ENCODE data around the gene KCNMA1. TPM values are rescaled to one million over a fixed set of nuclear protein-coding genes. Genes with fewer than 3 reads are reported as not detected.

Gene KCNMA1
- total and polyA plus RNA-seq, 8 donors = 0.92 to 155 (median 54.3) TPM

DNA sequence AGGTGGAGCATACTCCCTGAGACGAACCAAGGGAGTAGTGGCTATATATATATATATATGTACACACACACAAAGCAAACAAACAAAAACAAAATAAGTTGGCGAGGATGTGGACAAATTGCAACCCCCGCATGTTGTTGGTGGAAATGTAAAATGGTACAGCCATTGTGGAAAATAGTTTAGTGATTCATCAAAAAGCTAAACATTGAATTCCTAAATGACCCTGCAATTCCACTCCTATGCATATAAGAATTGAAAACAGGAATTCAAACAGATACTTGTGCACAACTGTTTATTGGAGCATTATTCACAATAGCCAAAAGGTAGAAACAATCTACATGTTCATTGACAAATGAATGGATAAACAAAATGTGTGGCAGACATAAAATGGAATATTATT is 407.9 kb downstream of the KCNMA1 start:
- intact Hi-C loops (cut with DNase I; ENCODE audit: low total_unique reads) = no loop called here
- Histone ChIP-seq H3K27me3 (no peaks in the 10 kb centered on the region), H3K4me1 (peaks cover 0 to 26% (median 8%) of the 10 kb centered on the region in 4 donors), H3K9me3 (no peaks in the 10 kb centered on the region), H3K27ac (peak overlapping the region in 1 of 5 donors; percentile 43), H3K36me3 (no peaks in the 10 kb centered on the region), H3K4me3 (no peak overlapping the region)
- 85 to 95% (median 92%) methylated on average over 3 of the region's 3 CpGs for whole genome bisulfite sequencing, 5 donors
- TF ChIP-seq, protein P1, sequence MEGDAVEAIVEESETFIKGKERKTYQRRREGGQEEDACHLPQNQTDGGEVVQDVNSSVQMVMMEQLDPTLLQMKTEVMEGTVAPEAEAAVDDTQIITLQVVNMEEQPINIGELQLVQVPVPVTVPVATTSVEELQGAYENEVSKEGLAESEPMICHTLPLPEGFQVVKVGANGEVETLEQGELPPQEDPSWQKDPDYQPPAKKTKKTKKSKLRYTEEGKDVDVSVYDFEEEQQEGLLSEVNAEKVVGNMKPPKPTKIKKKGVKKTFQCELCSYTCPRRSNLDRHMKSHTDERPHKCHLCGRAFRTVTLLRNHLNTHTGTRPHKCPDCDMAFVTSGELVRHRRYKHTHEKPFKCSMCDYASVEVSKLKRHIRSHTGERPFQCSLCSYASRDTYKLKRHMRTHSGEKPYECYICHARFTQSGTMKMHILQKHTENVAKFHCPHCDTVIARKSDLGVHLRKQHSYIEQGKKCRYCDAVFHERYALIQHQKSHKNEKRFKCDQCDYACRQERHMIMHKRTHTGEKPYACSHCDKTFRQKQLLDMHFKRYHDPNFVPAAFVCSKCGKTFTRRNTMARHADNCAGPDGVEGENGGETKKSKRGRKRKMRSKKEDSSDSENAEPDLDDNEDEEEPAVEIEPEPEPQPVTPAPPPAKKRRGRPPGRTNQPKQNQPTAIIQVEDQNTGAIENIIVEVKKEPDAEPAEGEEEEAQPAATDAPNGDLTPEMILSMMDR (IDR thresholded peaks at IDR 0.05) = no peak
- TF ChIP-seq POLR2A (IDR thresholded peaks at IDR 0.05) (no peak), EP300 (IDR thresholded peaks at IDR 0.05) (no peak), POLR2AphosphoS5 (IDR thresholded peaks at IDR 0.05) (no peak)
- DNase-seq = no peak

GRCh38 chr10:77228559-77228958 is 409.0 kb downstream of the KCNMA1 start:
- Histone ChIP-seq H3K4me3 (no peak overlapping the region), H3K27me3 (no peaks in the 10 kb centered on the region), H3K27ac (peak overlapping the region in 1 of 5 donors; percentile 55), H3K4me1 (peaks cover 0 to 29% (median 8%) of the 10 kb centered on the region in 4 donors), H3K9me3 (no peaks in the 10 kb centered on the region), H3K36me3 (no peaks in the 10 kb centered on the region)
- peak in 1 of 2 donors; percentile 33 for DNase-seq
- intact Hi-C loops (cut with DNase I; ENCODE audit: low total_unique reads) = no loop called here
- no peak for TF ChIP-seq EP300 (IDR thresholded peaks at IDR 0.05)
- no peak for TF ChIP-seq POLR2A (IDR thresholded peaks at IDR 0.05)
- TF ChIP-seq POLR2AphosphoS5 (IDR thresholded peaks at IDR 0.05) = no peak
- TF ChIP-seq, protein P1 (IDR thresholded peaks at IDR 0.05) = no peak
- WGBS, 5 donors = 70 to 81% (median 78%) methylated on average over 5 of the region's 5 CpGs

DNA sequence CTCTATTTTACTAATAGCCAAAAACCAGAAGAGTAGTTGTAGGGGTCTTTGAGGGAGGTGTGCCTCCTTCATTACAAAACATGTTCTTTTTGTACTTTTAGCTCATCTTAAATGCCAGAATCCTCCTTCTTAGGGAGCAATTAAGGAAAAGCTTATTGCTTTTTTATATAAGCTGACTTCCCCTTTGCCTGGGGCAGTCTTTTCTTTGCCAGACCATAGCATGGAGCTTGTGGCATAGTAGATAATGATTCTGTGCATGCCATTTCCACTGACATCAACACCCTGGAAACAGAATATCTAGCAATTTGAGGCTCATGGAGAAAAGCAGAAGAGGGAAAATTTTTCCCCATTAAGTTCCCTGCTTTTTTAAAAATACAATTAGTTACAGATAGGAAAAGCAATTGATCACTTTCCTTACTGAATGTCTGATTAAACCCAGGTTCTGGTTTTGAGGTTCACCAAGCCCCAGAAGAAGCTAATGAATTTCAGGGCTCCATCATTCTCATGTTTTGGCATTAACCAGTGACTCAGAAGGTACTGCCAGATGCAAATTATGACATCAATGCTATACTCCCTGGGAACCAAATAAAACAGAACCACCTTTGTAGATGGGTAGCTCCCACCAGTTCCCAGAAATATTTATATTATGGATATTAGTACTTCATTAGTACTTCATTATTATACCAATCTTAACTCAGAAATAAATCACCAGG is 410.6 kb downstream of the KCNMA1 start:
- intact Hi-C loops (cut with DNase I; ENCODE audit: low total_unique reads) = no loop called here
- Histone ChIP-seq H3K4me3 (no peak overlapping the region), H3K27me3 (no peaks in the 10 kb centered on the region), H3K4me1 (peaks cover 0 to 29% (median 8%) of the 10 kb centered on the region in 4 donors), H3K36me3 (no peaks in the 10 kb centered on the region), H3K27ac (peak overlapping the region in 1 of 5 donors; percentile 55), H3K9me3 (no peaks in the 10 kb centered on the region)
- DNase-seq = no peak
- TF ChIP-seq EP300 (IDR thresholded peaks at IDR 0.05) = no peak
- no peak for TF ChIP-seq POLR2AphosphoS5 (IDR thresholded peaks at IDR 0.05)
- TF ChIP-seq POLR2A (IDR thresholded peaks at IDR 0.05) = no peak
- TF ChIP-seq, protein P1 (IDR thresholded peaks at IDR 0.05) = no peak

DNA sequence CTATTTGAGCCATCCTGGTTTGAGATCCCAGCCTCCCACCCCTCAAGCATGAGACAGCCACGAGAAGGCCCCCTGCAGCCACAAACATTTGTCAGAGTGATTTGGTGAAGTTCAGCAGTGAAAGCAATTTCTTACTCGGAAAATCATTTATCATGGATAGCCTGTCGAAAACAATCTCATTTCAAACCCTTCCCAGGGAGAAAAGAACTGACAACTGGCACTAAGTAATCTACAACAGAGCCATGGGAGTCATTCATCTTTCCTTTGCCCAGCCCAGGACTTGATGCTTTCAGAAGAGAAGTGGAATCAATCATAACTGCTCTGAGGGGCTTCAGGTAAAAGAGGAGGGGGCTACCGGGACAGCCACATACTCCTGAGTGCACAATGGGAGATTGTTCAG is 411.2 kb downstream of the KCNMA1 start:
- Histone ChIP-seq H3K4me1 (peaks cover 0 to 29% (median 8%) of the 10 kb centered on the region in 4 donors), H3K36me3 (no peaks in the 10 kb centered on the region), H3K4me3 (no peak overlapping the region), H3K27ac (peak overlapping the region in 1 of 5 donors; percentile 55), H3K9me3 (no peaks in the 10 kb centered on the region), H3K27me3 (no peaks in the 10 kb centered on the region)
- no peak for DNase-seq
- WGBS, 5 donors = 56 to 70% (median 63%) methylated on average over 4 of the region's 4 CpGs
- intact Hi-C loops (cut with DNase I; ENCODE audit: low total_unique reads) = no loop called here
- TF ChIP-seq, protein P1 (IDR thresholded peaks at IDR 0.05) = no peak
- TF ChIP-seq POLR2A (IDR thresholded peaks at IDR 0.05) (no peak), POLR2AphosphoS5 (IDR thresholded peaks at IDR 0.05) (no peak), EP300 (IDR thresholded peaks at IDR 0.05) (no peak)
